H1 (cell line): ENCODE measurements around the gene CEP104. TPM values are rescaled to one million over a fixed set of nuclear protein-coding genes. Genes with fewer than 3 reads are reported as not detected.

Experiments
- CHD7 ChIP-seq: fragments of 300-600 bp; sonication (generic); IDR thresholded peaks from 2 replicates; pipeline ENCODE4 v1.7.1; 2012; ENCODE audit warnings: low read length, moderate library complexity, mild to moderate bottlenecking, inconsistent platforms; ENCODE audit not compliant: insufficient replicate concordance
- GTF2F1 ChIP-seq: IDR thresholded peaks from 2 replicates; pipeline ENCODE4 v1.6.1; 2012; ENCODE audit warnings: low read depth, low read length, improper control_type of control experiment, borderline replicate concordance
- NRF1 ChIP-seq: IDR thresholded peaks from 2 replicates; pipeline ENCODE4 v1.6.1; 2011; ENCODE audit warnings: mild to moderate bottlenecking, low read depth, low read length, improper control_type of control experiment
- polyA plus RNA-seq, 7 experiments: library from polyadenylated mRNA; depleted of rRNA in 3 of 7; stranded (reverse) in 5 of 7; unstranded in 2 of 7; fragments of >200 nt in 5 of 7; fragments of 200-250 nt in 2 of 7; gene quantifications; 1 replicate in 5 of 7; 2 replicates in 1 of 7; 4 replicates in 1 of 7; pipeline versions ENCODE4 v1.2.1 to v1.2.3, GENCODE V29; 2011 to 2013; ENCODE audit warnings: missing spikeins in 2 of 7, mixed read lengths in 2 of 7
- total RNA-seq: library from RNA; stranded (reverse); fragmentation: NEBNext Ultra II Directional; extraction: Animal tissue kit (Norgen Biotek cat#: 25700); gene quantifications from 2 replicates; pipeline ENCODE4 v1.2.1, GENCODE V29; 2021

Gene CEP104
- total and polyA plus RNA-seq, 2 of the 8 experiments (the other 6 are each of a cell fraction or from before 2014, with no cell fraction given): 8.0 to 43.9 TPM

GRCh38 chr1:3865606-3866160 lies 8.7 kb upstream of the CEP104 start (continued):
- TF ChIP-seq CHD7 (no peak), GTF2F1 (no peak), NRF1 (no peak)
